H1 (cell line): ENCODE measurements around the gene KLF13. TPM values are rescaled to one million over a fixed set of nuclear protein-coding genes. Genes with fewer than 3 reads are reported as not detected.

Source experiments
- CTCF ChIA-PET: fragments of 300-600 bp; sonication (Branson Sonifier 250); formaldehyde crosslinking; loops from one replicate; lab custom pipeline; 2021; ENCODE audit not compliant: partially characterized antibody; lab: Charles Lee
- POLR2A ChIA-PET: fragments of 300-600 bp; sonication (Branson Sonifier 250); formaldehyde crosslinking; loops from one replicate; lab custom pipeline; 2021; ENCODE audit warnings: inconsistent platforms; ENCODE audit not compliant: partially characterized antibody; lab: Charles Lee
- DNase-seq, 2 experiments: peaks; one replicate each; pipeline versions ENCODE4 v3.0.0 to v3.0.0-alpha.2; 2010 to 2022; ENCODE audit warnings: low spot score in 2 of 2, low read depth in 1 of 2, mixed read lengths in 1 of 2
- FAIRE-seq: peaks from 2 replicates; lab custom pipeline; 2011; peaks lifted over from hg19 to GRCh38; lab: Jason Lieb, UNC
- H2AFZ ChIP-seq: 2 replicates; pipeline ENCODE4 v1.8.1; 2012; ENCODE audit warnings: low read length, inconsistent platforms
- H2AK5ac ChIP-seq: 2 replicates; pipeline ENCODE4 v1.6.1; 2013; ENCODE audit warnings: low read depth, low read length
- H2BK120ac ChIP-seq: replicated peaks from 2 replicates; pipeline ENCODE3; 2013; ENCODE audit warnings: low read depth, low read length, inconsistent platforms
- H2BK12ac ChIP-seq: 2 replicates; pipeline ENCODE4 v1.6.1; 2013; ENCODE audit warnings: low read depth, low read length
- H2BK15ac ChIP-seq: 2 replicates; pipeline ENCODE4 v1.6.1; 2013; ENCODE audit warnings: low read length
- H2BK20ac ChIP-seq: 2 replicates; pipeline ENCODE4 v1.6.1; 2013; ENCODE audit warnings: low read length
- H2BK5ac ChIP-seq: 2 replicates; pipeline ENCODE4 v1.6.1; 2013; ENCODE audit warnings: low read depth, low read length
- H3K14ac ChIP-seq: 2 replicates; pipeline ENCODE4 v1.6.1; 2013; ENCODE audit warnings: inconsistent platforms; ENCODE audit not compliant: insufficient read length
- H3K18ac ChIP-seq: 2 replicates; pipeline ENCODE4 v1.6.1; 2013; ENCODE audit warnings: low read length; ENCODE audit errors: extremely low read depth
- H3K23ac ChIP-seq: 2 replicates; pipeline ENCODE4 v1.6.1; 2013; ENCODE audit warnings: inconsistent platforms; ENCODE audit not compliant: insufficient read length
- H3K23me2 ChIP-seq: 2 replicates; pipeline ENCODE4 v1.6.1; 2013; ENCODE audit warnings: low read depth, low read length
- H3K27ac ChIP-seq: 2 replicates; pipeline ENCODE4 v1.6.1; 2011; ENCODE audit warnings: low read depth, low read length, inconsistent platforms
- H3K27me3 ChIP-seq, 4 experiments: replicated peaks in 1 of 4; 1 replicate in 1 of 4; 2 replicates in 3 of 4; pipeline versions ENCODE4 v1.6.1 to v1.8.1; 2011 to 2013; ENCODE audit warnings: low read length in 3 of 4, mild to moderate bottlenecking in 3 of 4, inconsistent platforms in 2 of 4, mixed read lengths in 2 of 4, moderate library complexity in 1 of 4; ENCODE audit not compliant: control insufficient read depth in 3 of 4, insufficient read depth in 3 of 4; ENCODE audit errors: extremely low read depth in 1 of 4
- H3K36me3 ChIP-seq, 4 experiments: 2 replicates each; pipeline versions ENCODE4 v1.6.1 to v1.8.1; 2011 to 2013; ENCODE audit warnings: mild to moderate bottlenecking in 4 of 4, low read length in 3 of 4, moderate library complexity in 2 of 4, control low read depth in 1 of 4, inconsistent platforms in 1 of 4; ENCODE audit not compliant: insufficient read depth in 4 of 4, control insufficient read depth in 2 of 4
- H3K4ac ChIP-seq: replicated peaks from 2 replicates; pipeline ENCODE3; 2013; ENCODE audit warnings: low read length, low read depth, mixed read lengths, inconsistent platforms; ENCODE audit not compliant: insufficient read length
- H3K4me1 ChIP-seq, 4 experiments: replicated peaks in 1 of 4; 1 replicate in 1 of 4; 2 replicates in 3 of 4; pipeline versions ENCODE4 v1.6.1 to v1.8.1; 2011 to 2013; ENCODE audit warnings: low read length in 3 of 4, inconsistent platforms in 2 of 4, mixed read lengths in 1 of 4; ENCODE audit not compliant: insufficient read depth in 4 of 4, control insufficient read depth in 3 of 4
- H3K4me2 ChIP-seq, 2 experiments: 2 replicates each; pipeline versions ENCODE4 v1.6.1 to v1.8.1; 2011 to 2013; ENCODE audit warnings: low read depth in 2 of 2, low read length in 2 of 2, control low read depth in 1 of 2, inconsistent platforms in 1 of 2, mild to moderate bottlenecking in 1 of 2; ENCODE audit not compliant: insufficient read depth in 1 of 2
- H3K4me3 ChIP-seq, 4 experiments: fragments of 200-600, 300-600 bp in 1 of 4; sonication (generic), shearing (Covaris generic), sonication (Bioruptor Twin) in 1 of 4; 2 replicates each; pipeline versions ENCODE4 v1.5.1 to v1.8.1; 2011 to 2016; ENCODE audit warnings: low read length in 4 of 4, low read depth in 3 of 4, control low read depth in 2 of 4, inconsistent platforms in 2 of 4, mild to moderate bottlenecking in 2 of 4, mixed read lengths in 1 of 4, moderate library complexity in 1 of 4; ENCODE audit not compliant: insufficient read depth in 2 of 4; ENCODE audit errors: extremely low read depth in 1 of 4
- H3K56ac ChIP-seq: replicated peaks from 2 replicates; pipeline ENCODE3; 2013; ENCODE audit warnings: low read depth, mild to moderate bottlenecking, mixed read lengths, low read length, inconsistent platforms; ENCODE audit not compliant: insufficient read length
- H3K79me1 ChIP-seq: 2 replicates; pipeline ENCODE4 v1.6.1; 2013; ENCODE audit warnings: low read depth, low read length, control low read depth
- H3K79me2 ChIP-seq, 2 experiments: 2 replicates each; pipeline versions ENCODE4 v1.6.1 to v1.8.1; 2012 to 2013; ENCODE audit warnings: low read length in 2 of 2, mild to moderate bottlenecking in 2 of 2, inconsistent platforms in 1 of 2; ENCODE audit not compliant: insufficient read depth in 2 of 2, control insufficient read depth in 1 of 2
- H3K9ac ChIP-seq, 4 experiments: replicated peaks in 1 of 4; 1 replicate in 1 of 4; 2 replicates in 3 of 4; pipeline versions ENCODE4 v1.6.1 to v1.8.1; 2011 to 2013; ENCODE audit warnings: low read depth in 3 of 4, low read length in 3 of 4, control low read depth in 2 of 4, mild to moderate bottlenecking in 2 of 4, moderate library complexity in 2 of 4, inconsistent platforms in 1 of 4; ENCODE audit errors: extremely low read depth in 1 of 4
- H3K9me3 ChIP-seq, 2 experiments: 2 replicates each; pipeline versions ENCODE4 v1.6.1 to v1.8.1; 2012 to 2013; ENCODE audit warnings: mild to moderate bottlenecking in 2 of 2, moderate library complexity in 2 of 2, control low read depth in 1 of 2, inconsistent platforms in 1 of 2, low read depth in 1 of 2, low read length in 1 of 2, mixed read lengths in 1 of 2; ENCODE audit not compliant: insufficient read depth in 2 of 2
- H4K20me1 ChIP-seq, 2 experiments: replicated peaks in 1 of 2; 2 replicates each; pipeline versions ENCODE3 to v1.8.1; 2011 to 2013; ENCODE audit warnings: inconsistent platforms in 2 of 2, low read length in 2 of 2, mild to moderate bottlenecking in 1 of 2; ENCODE audit not compliant: insufficient read depth in 2 of 2, control insufficient read depth in 1 of 2
- H4K5ac ChIP-seq: 2 replicates; pipeline ENCODE4 v1.6.1; 2013; ENCODE audit warnings: low read length, low read depth, mixed read lengths, inconsistent platforms; ENCODE audit not compliant: insufficient read length
- H4K8ac ChIP-seq: 2 replicates; pipeline ENCODE4 v1.8.0; 2013; ENCODE audit warnings: mild to moderate bottlenecking, moderate library complexity, low read length, inconsistent platforms; ENCODE audit not compliant: insufficient read depth; ENCODE audit errors: extremely low read depth
- H4K91ac ChIP-seq: replicated peaks from 2 replicates; pipeline ENCODE3; 2013; ENCODE audit warnings: low read length, mixed read lengths, inconsistent platforms; ENCODE audit not compliant: insufficient read length
- BCL11A ChIP-seq, 2 experiments: IDR thresholded peaks; one replicate each; pipeline ENCODE4 v1.6.1; 2011; ENCODE audit warnings: low read depth in 2 of 2, low read length in 2 of 2, mild to moderate bottlenecking in 2 of 2
- BRCA1 ChIP-seq: IDR thresholded peaks from 2 replicates; pipeline ENCODE4 v1.6.1; 2012; ENCODE audit warnings: low read depth, low read length, improper control_type of control experiment
- CTBP2 ChIP-seq: IDR thresholded peaks from 2 replicates; pipeline ENCODE4 v1.7.0; 2011; ENCODE audit warnings: borderline replicate concordance, mild to moderate bottlenecking, moderate library complexity, mixed read lengths, low read length; ENCODE audit not compliant: insufficient read depth, insufficient read length
- HDAC6 ChIP-seq: IDR thresholded peaks from one replicate; pipeline ENCODE4 v1.7.1; 2012; ENCODE audit warnings: low read depth, mild to moderate bottlenecking, inconsistent platforms, low read length, moderate library complexity
- JUND ChIP-seq: IDR thresholded peaks from 2 replicates; pipeline ENCODE4 v1.6.1; 2011; ENCODE audit warnings: mild to moderate bottlenecking, improper control_type of control experiment, low read length
- MAFK ChIP-seq: IDR thresholded peaks from 2 replicates; pipeline ENCODE4 v1.6.1; 2012; ENCODE audit warnings: low read depth, mild to moderate bottlenecking, improper control_type of control experiment, low read length
- MAX ChIP-seq: IDR thresholded peaks from 2 replicates; pipeline ENCODE4 v1.6.1; 2012; ENCODE audit warnings: inconsistent platforms
- RNF2 ChIP-seq: fragments of 200-900, 300-1000 bp; sonication (generic); IDR thresholded peaks from 2 replicates; pipeline ENCODE4 v1.7.1; 2016; ENCODE audit warnings: borderline replicate concordance, low read depth, mild to moderate bottlenecking, antibody characterized with exemption, low read length; ENCODE audit not compliant: poor library complexity, severe bottlenecking; ENCODE audit errors: missing control alignments
- RXRA ChIP-seq: IDR thresholded peaks from 2 replicates; pipeline ENCODE4 v1.6.1; 2011; ENCODE audit warnings: low read depth, mild to moderate bottlenecking, low read length, moderate library complexity; ENCODE audit not compliant: insufficient read depth
- SIX5 ChIP-seq: IDR thresholded peaks from 2 replicates; pipeline ENCODE4 v1.6.1; 2011; ENCODE audit warnings: mild to moderate bottlenecking, low read depth, low read length
- SP4 ChIP-seq: IDR thresholded peaks from 2 replicates; pipeline ENCODE4 v1.6.1; 2012; ENCODE audit warnings: low read length, inconsistent platforms
- TAF1 ChIP-seq: IDR thresholded peaks from 2 replicates; pipeline ENCODE4 v1.6.1; 2011; ENCODE audit warnings: mild to moderate bottlenecking, low read depth, low read length
- USF2 ChIP-seq: IDR thresholded peaks from 2 replicates; pipeline ENCODE4 v1.6.1; 2011; ENCODE audit warnings: low read length, improper control_type of control experiment
- WGBS, 2 experiments: shearing (Covaris generic) in 1 of 2; methylation state at CpG; one replicate each; pipeline versions ENCODE4 v1.1.6 to v1.1.7; 2013 to 2015; ENCODE audit warnings: low lambda C conversion rate in 2 of 2, mixed read lengths in 2 of 2, inconsistent platforms in 1 of 2, low coverage in 1 of 2, missing lambda C conversion rate in 1 of 2; ENCODE audit not compliant: insufficient replicate concordance in 2 of 2, insufficient coverage in 1 of 2, insufficient read length in 1 of 2; ENCODE audit errors: extremely low coverage in 1 of 2, missing lambda C conversion rate in 1 of 2; 5-methylcytosine and 5-hydroxymethylcytosine counted together
- polyA plus RNA-seq, 7 experiments: library from polyadenylated mRNA; depleted of rRNA in 3 of 7; stranded (reverse) in 5 of 7; unstranded in 2 of 7; fragments of >200 nt in 5 of 7; fragments of 200-250 nt in 2 of 7; gene quantifications; 1 replicate in 5 of 7; 2 replicates in 1 of 7; 4 replicates in 1 of 7; pipeline versions ENCODE4 v1.2.1 to v1.2.3, GENCODE V29; 2011 to 2013; ENCODE audit warnings: missing spikeins in 2 of 7, mixed read lengths in 2 of 7
- total RNA-seq: library from RNA; stranded (reverse); fragmentation: NEBNext Ultra II Directional; extraction: Animal tissue kit (Norgen Biotek cat#: 25700); gene quantifications from 2 replicates; pipeline ENCODE4 v1.2.1, GENCODE V29; 2021

Gene KLF13
- total and polyA plus RNA-seq, 2 of the 8 experiments (the other 6 are each of a cell fraction or from before 2014, with no cell fraction given) = 18.3 to 33.4 TPM

DNA sequence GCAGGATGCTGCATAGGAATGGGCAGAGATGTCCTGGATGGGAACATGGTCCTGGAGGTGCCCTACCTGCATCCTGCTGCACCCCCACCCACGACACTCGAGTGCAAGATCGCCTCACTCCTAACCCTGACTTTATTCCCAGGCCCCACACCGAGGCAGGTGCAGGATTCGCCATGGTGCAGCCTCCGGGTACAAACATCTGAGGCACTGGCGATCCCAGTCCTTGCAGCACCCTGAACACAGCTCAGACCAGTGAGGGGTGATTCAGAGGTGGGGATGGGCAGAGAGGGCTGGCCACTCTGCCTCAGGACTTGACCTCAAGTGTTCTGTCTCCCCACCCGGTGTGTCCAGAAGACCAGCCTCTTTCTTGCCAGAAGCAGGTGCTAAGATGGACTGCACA, 49.1 kb downstream of the KLF13 start:
- Histone ChIP-seq H2AK5ac (peak overlapping the region; percentile 3; the same call in 1 of the 2 replicates), H3K56ac (no peak overlapping the region), H2BK120ac (no peak overlapping the region), H3K4me3 (no peak overlapping the region), H3K79me1 (peaks cover 6% of the 10 kb centered on the region), H4K8ac (no peak overlapping the region), H3K23ac (no peak overlapping the region), H2AFZ (no peak overlapping the region), H2BK5ac (no peak overlapping the region), H2BK15ac (no peak overlapping the region), H3K14ac (no peak overlapping the region), H3K4me1 (peaks cover 0 to 33% (median 5%) of the 10 kb centered on the region in 4 experiments; a peak in 6 of 7 replicates), H3K27me3 (no peaks in the 10 kb centered on the region), H2BK12ac (no peak overlapping the region), H3K9ac (no peak overlapping the region), H3K9me3 (no peaks in the 10 kb centered on the region), H3K18ac (no peak overlapping the region), H3K79me2 (peaks cover 0 to 7% of the 10 kb centered on the region in 2 experiments; a peak in 1 of 4 replicates), H3K4me2 (no peak overlapping the region), H3K23me2 (no peaks in the 10 kb centered on the region), H3K27ac (no peak overlapping the region), H4K20me1 (peaks cover 2 to 3% of the 10 kb centered on the region in 2 experiments), H3K4ac (no peak overlapping the region), H4K91ac (no peak overlapping the region), H4K5ac (no peak overlapping the region), H2BK20ac (no peak overlapping the region), H3K36me3 (peaks cover 0 to 7% (median 0%) of the 10 kb centered on the region in 4 experiments; a peak in 2 of 8 replicates)
- 94% methylated on average over 8 of the region's 8 CpGs; no CpG with 5 or more reads in 1 of the 2 experiments for WGBS, 2 experiments
- DNase-seq (no peak), FAIRE-seq (no peak)
- ChIA-PET POLR2A (interaction anchor here (1.4 kb wide), 1 partner anchor 69 kb away, joined by 3 read pairs; no protein-coding TSS in a partner anchor), CTCF (interaction anchor here (0.9 to 3.3 kb wide), 3 partner anchors 9 to 15 kb away, joined by 3 to 24 read pairs (median 4); no protein-coding TSS in a partner anchor)
- no peak for TF ChIP-seq BRCA1
- TF ChIP-seq RXRA = no peak
- TF ChIP-seq HDAC6 = no peak
- TF ChIP-seq SIX5 = no peak
- no peak for TF ChIP-seq JUND
- TF ChIP-seq CTBP2 = no peak
- no peak for TF ChIP-seq USF2
- no peak for TF ChIP-seq RNF2
- TF ChIP-seq SP4 = no peak
- TF ChIP-seq BCL11A (IDR thresholded peaks at IDR 0.05; ENCODE audit: low read depth in 2 of 2, low read length in 2 of 2) = no peak
- no peak for TF ChIP-seq MAX
- no peak for TF ChIP-seq MAFK
- TF ChIP-seq TAF1 = no peak
